HepG2 (cell line): ENCODE data around the gene MAP3K7CL. TPM values are rescaled to one million over a fixed set of nuclear protein-coding genes. Genes with fewer than 3 reads are reported as not detected.

Experiments
- ATAC-seq: fragments of 200-7000 bp; cut with Tn5 transposase; 3 replicates; pipeline ENCODE4 v1.9.1; 2020; ENCODE audit warnings: mild to moderate bottlenecking, moderate library complexity
- BruUV-seq: library from RNA; stranded (reverse); fragments of 400-500 nt; replicated peaks from 2 replicates; lab custom pipeline; 2021; lab: Mats Ljungman, UMichigan
- CTCF ChIA-PET: fragments of 300-600 bp; formaldehyde crosslinking; extraction: SDS; loops from one replicate; lab custom pipeline; 2021; ENCODE audit warnings: low total read pairs, inconsistent platforms, low intra/inter-chr PET ratio; lab: Yijun Ruan, JAX
- POLR2A ChIA-PET: fragments of 350-600 bp; sonication (Branson Sonifier 250); formaldehyde crosslinking; loops from one replicate; lab custom pipeline; 2020; ENCODE audit warnings: antibody characterized with exemption, inconsistent platforms; lab: Yijun Ruan, JAX
- DNase-seq: peaks from one replicate; pipeline ENCODE4 v3.0.0-alpha.2; 2015; ENCODE audit warnings: low spot score
- FAIRE-seq: peaks from 3 replicates; lab custom pipeline; 2011; peaks lifted over from hg19 to GRCh38; lab: Jason Lieb, UNC
- H2AFZ ChIP-seq: one replicate; pipeline ENCODE4 v1.6.1; 2011; ENCODE audit warnings: low read length, inconsistent platforms
- H3K27ac ChIP-seq: fragments of 300-600 bp; 3 replicates; pipeline ENCODE4 v1.8.0; 2011; ENCODE audit warnings: mixed run types, mild to moderate bottlenecking, mixed read lengths, low read length, inconsistent platforms; ENCODE audit not compliant: insufficient read depth; ENCODE audit errors: extremely low read length
- H3K27me3 ChIP-seq, 2 experiments: fragments of 200-600 bp in 1 of 2; 2 replicates in 1 of 2; 3 replicates in 1 of 2; pipeline versions ENCODE4 v1.6.0 to v1.8.0; 2011; ENCODE audit warnings: low read length in 2 of 2, mild to moderate bottlenecking in 2 of 2, moderate library complexity in 2 of 2, inconsistent platforms in 1 of 2; ENCODE audit not compliant: insufficient read depth in 2 of 2, control insufficient read depth in 1 of 2
- H3K36me3 ChIP-seq, 2 experiments: fragments of 200-600 bp in 1 of 2; replicated peaks in 1 of 2; 2 replicates in 1 of 2; 3 replicates in 1 of 2; pipeline versions ENCODE4 v1.5.1 to v1.8.0; 2011; ENCODE audit warnings: low read length in 2 of 2, inconsistent platforms in 1 of 2; ENCODE audit not compliant: insufficient read depth in 2 of 2, control insufficient read depth in 1 of 2
- H3K4me1 ChIP-seq: 2 replicates; pipeline ENCODE4 v1.5.1; 2012; ENCODE audit warnings: low read length, inconsistent platforms; ENCODE audit not compliant: insufficient read depth
- H3K4me2 ChIP-seq: 2 replicates; pipeline ENCODE4 v1.6.0; 2011; ENCODE audit warnings: low read depth, low read length, inconsistent platforms
- H3K4me3 ChIP-seq, 3 experiments: fragments of 200-600 bp in 1 of 3; sonication (generic), shearing (Covaris generic) in 1 of 3; replicated peaks in 1 of 3; 2 replicates each; pipeline ENCODE4 v1.5.1; 2011 to 2016; ENCODE audit warnings: low read length in 3 of 3, inconsistent platforms in 2 of 3, low read depth in 2 of 3, mild to moderate bottlenecking in 2 of 3, control low read depth in 1 of 3, mixed read lengths in 1 of 3; ENCODE audit not compliant: insufficient read depth in 1 of 3
- H3K79me2 ChIP-seq: one replicate; pipeline ENCODE4 v1.6.1; 2011; ENCODE audit warnings: low read length, inconsistent platforms; ENCODE audit not compliant: insufficient read depth
- H3K9ac ChIP-seq: 2 replicates; pipeline ENCODE4 v1.6.0; 2011; ENCODE audit warnings: mild to moderate bottlenecking, low read depth, low read length, inconsistent platforms; ENCODE audit not compliant: insufficient read depth
- H3K9me3 ChIP-seq: 2 replicates; pipeline ENCODE4 v1.5.1; 2012; ENCODE audit warnings: mild to moderate bottlenecking, low read length
- H4K20me1 ChIP-seq: 2 replicates; pipeline ENCODE4 v1.6.0; 2011; ENCODE audit warnings: inconsistent platforms, mild to moderate bottlenecking, low read length, moderate library complexity; ENCODE audit not compliant: insufficient read depth
- ADNP ChIP-seq: sonication (generic); formaldehyde crosslinking; IDR thresholded peaks from 2 replicates; pipeline ENCODE4 v1.4.0; 2020; ENCODE audit warnings: missing genetic modification reagents
- DBP ChIP-seq: sonication (generic); formaldehyde crosslinking; IDR thresholded peaks from 2 replicates; pipeline ENCODE4 v1.4.0; 2020; ENCODE audit warnings: missing genetic modification reagents; ENCODE audit errors: not compliant biosample characterization
- HOXA9 ChIP-seq: sonication (generic); formaldehyde crosslinking; IDR thresholded peaks from 2 replicates; pipeline ENCODE4 v1.8.1; 2022; ENCODE audit warnings: missing genetic modification reagents, mild to moderate bottlenecking, moderate library complexity, borderline replicate concordance
- KIAA2018 ChIP-seq: sonication (generic); formaldehyde crosslinking; IDR thresholded peaks from 2 replicates; pipeline ENCODE4 v1.5.0; 2020; ENCODE audit warnings: mild to moderate bottlenecking, missing genetic modification reagents, borderline replicate concordance
- MBD4 ChIP-seq: IDR thresholded peaks from 2 replicates; pipeline ENCODE4 v1.6.1; 2012; ENCODE audit warnings: low read length, inconsistent platforms, borderline replicate concordance
- TAF1 ChIP-seq: sonication (generic); formaldehyde crosslinking; IDR thresholded peaks from 2 replicates; pipeline ENCODE4 v1.4.0; 2020; ENCODE audit warnings: missing genetic modification reagents
- ZNF563 ChIP-seq: sonication (generic); formaldehyde crosslinking; IDR thresholded peaks from 2 replicates; pipeline ENCODE4 v1.8.0; 2022; ENCODE audit warnings: mild to moderate bottlenecking, moderate library complexity, missing genetic modification reagents
- WGBS: methylation state at CpG from one replicate; pipeline ENCODE4 v1.1.6; 2017; ENCODE audit warnings: low lambda C conversion rate; 5-methylcytosine and 5-hydroxymethylcytosine counted together
- in situ Hi-C: cut with HindIII; loops from 2 replicates; pipeline ENCODE4 v1.10.0; 2017; ENCODE audit warnings: low pct_unique_long_range_greater_than_20kb; ENCODE audit not compliant: extremely low pct_ligation_motif_present
- intact Hi-C: fragments of 100-400 bp; cut with micrococcal nuclease; formaldehyde crosslinking; loops from one replicate; pipeline ENCODE4 v1.10.0; 2022; ENCODE audit not compliant: unreplicated experiment
- polyA plus RNA-seq, 8 experiments: library from polyadenylated mRNA; depleted of rRNA in 3 of 8; stranded (reverse) in 7 of 8; unstranded in 1 of 8; fragments of >200 nt; fragmentation: Illumina TruSeq in 4 of 8; extraction: Trizol in 4 of 8; gene quantifications; 2 replicates each; pipeline versions ENCODE4 v1.2.1 to v1.2.3, GENCODE V29; 2011 to 2016; ENCODE audit warnings: low read depth in 4 of 8, missing spikeins in 1 of 8, mixed read lengths in 1 of 8; ENCODE audit not compliant: insufficient read depth in 1 of 8
- total RNA-seq, 5 experiments: library from RNA; depleted of rRNA; stranded (reverse); fragments of >200 nt; fragmentation: Illumina TruSeq; extraction: Trizol; gene quantifications; 2 replicates each; pipeline ENCODE4 v1.2.3, GENCODE V29; 2016; ENCODE audit warnings: low read depth in 1 of 5
- TF ChIP-seq, protein P1 (sequence below): IDR thresholded peaks from 2 replicates; pipeline ENCODE4 v1.6.1; 2016; ENCODE audit warnings: low read depth, borderline replicate concordance

The MAP3K7CL gene
- total and polyA plus RNA-seq, 2 of the 13 experiments (the other 11 are each of a cell fraction or from before 2014, with no cell fraction given), result 0.04 to 0.15 TPM

DNA sequence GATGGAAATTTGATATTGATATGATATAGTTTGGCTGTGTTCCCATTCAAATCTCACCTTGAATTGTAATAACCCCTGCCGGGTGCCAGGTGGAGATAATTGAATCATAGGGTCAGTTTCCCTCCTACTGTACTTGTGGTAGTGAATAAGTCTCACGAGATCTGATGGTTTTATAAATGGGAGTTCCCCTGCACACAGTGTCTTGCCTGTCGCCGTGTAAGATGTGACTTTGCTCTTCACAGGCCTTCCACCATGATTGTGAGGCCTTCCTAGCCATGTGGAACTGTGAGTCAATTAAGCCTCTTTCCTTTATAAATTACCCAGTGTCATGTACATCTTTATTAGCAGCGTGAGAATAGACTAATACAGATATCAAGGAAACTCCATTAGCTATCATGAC lies 74.6 kb downstream of the MAP3K7CL start:
- Histone ChIP-seq H3K36me3 (no peaks in the 10 kb centered on the region), H3K4me2 (no peak overlapping the region), H3K27me3 (no peaks in the 10 kb centered on the region; a peak in 1 of 5 replicates), H3K9me3 (peaks cover 8% of the 10 kb centered on the region), H4K20me1 (no peaks in the 10 kb centered on the region), H3K9ac (no peak overlapping the region), H3K4me3 (no peak overlapping the region), H2AFZ (no peak overlapping the region), H3K4me1 (no peaks in the 10 kb centered on the region), H3K79me2 (no peaks in the 10 kb centered on the region), H3K27ac (no peak overlapping the region)
- POLR2A ChIA-PET, result no interaction called here
- CTCF ChIA-PET, result no interaction called here
- WGBS, result 73% methylated on average over 5 of the region's 5 CpGs
- no peak for TF ChIP-seq MBD4
- no peak for TF ChIP-seq DBP
- TF ChIP-seq TAF1 (CRISPR knock-in tag), result no peak
- TF ChIP-seq ADNP (CRISPR knock-in tag), result no peak
- TF ChIP-seq, protein P1, sequence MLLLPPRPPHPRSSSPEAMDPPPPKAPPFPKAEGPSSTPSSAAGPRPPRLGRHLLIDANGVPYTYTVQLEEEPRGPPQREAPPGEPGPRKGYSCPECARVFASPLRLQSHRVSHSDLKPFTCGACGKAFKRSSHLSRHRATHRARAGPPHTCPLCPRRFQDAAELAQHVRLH, result no peak
- no peak for TF ChIP-seq HOXA9
- TF ChIP-seq KIAA2018 (CRISPR knock-in tag), result no peak
- no peak for TF ChIP-seq ZNF563 (CRISPR knock-in tag)
- in situ Hi-C loops (no loop called here), intact Hi-C loops (no loop called here)
- BruUV-seq, result no TSS peak
- ATAC-seq (no peak), DNase-seq (no peak), FAIRE-seq (no peak)
